ENCODE data around the gene UQCC2. TPM values are rescaled to one million over a fixed set of nuclear protein-coding genes. Genes with fewer than 3 reads are reported as not detected.

UQCC2 gene
- total and polyA plus RNA-seq, 8 donors, result 54.4 to 83.1 (median 61.0) TPM

DNA sequence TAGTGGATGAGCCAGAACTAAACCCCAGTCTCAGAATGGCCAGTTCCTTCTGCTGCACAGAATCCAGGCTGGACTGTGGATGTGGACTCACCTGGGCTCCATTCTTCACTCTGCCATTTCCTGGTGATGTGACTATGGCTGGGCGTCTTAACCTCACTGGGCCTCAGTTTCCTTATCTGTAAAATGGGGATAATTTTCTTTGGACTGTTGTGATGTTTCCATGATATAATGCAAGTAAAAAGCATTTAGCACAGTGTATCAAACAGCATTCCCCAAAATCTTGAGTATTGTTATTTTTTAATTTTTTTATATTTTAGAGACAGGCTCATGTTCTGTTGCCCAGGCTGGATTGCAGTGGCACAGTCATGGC, 41.1 kb upstream of the UQCC2 start:
- no peak for ATAC-seq
- intact Hi-C loops (cut with DNase I), result no loop called here
- H3K4me1 ChIP-seq, result no peaks in the 10 kb centered on the region
- no peak overlapping the region for H3K27ac ChIP-seq
- no peak for DNase-seq
- TF ChIP-seq, protein P1, sequence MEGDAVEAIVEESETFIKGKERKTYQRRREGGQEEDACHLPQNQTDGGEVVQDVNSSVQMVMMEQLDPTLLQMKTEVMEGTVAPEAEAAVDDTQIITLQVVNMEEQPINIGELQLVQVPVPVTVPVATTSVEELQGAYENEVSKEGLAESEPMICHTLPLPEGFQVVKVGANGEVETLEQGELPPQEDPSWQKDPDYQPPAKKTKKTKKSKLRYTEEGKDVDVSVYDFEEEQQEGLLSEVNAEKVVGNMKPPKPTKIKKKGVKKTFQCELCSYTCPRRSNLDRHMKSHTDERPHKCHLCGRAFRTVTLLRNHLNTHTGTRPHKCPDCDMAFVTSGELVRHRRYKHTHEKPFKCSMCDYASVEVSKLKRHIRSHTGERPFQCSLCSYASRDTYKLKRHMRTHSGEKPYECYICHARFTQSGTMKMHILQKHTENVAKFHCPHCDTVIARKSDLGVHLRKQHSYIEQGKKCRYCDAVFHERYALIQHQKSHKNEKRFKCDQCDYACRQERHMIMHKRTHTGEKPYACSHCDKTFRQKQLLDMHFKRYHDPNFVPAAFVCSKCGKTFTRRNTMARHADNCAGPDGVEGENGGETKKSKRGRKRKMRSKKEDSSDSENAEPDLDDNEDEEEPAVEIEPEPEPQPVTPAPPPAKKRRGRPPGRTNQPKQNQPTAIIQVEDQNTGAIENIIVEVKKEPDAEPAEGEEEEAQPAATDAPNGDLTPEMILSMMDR (IDR thresholded peaks at IDR 0.05), result no peak
- no peak overlapping the region for H3K4me3 ChIP-seq
- H3K27me3 ChIP-seq, result no peaks in the 10 kb centered on the region
- no peaks in the 10 kb centered on the region for H3K9me3 ChIP-seq
- no peaks in the 10 kb centered on the region for H3K36me3 ChIP-seq

DNA sequence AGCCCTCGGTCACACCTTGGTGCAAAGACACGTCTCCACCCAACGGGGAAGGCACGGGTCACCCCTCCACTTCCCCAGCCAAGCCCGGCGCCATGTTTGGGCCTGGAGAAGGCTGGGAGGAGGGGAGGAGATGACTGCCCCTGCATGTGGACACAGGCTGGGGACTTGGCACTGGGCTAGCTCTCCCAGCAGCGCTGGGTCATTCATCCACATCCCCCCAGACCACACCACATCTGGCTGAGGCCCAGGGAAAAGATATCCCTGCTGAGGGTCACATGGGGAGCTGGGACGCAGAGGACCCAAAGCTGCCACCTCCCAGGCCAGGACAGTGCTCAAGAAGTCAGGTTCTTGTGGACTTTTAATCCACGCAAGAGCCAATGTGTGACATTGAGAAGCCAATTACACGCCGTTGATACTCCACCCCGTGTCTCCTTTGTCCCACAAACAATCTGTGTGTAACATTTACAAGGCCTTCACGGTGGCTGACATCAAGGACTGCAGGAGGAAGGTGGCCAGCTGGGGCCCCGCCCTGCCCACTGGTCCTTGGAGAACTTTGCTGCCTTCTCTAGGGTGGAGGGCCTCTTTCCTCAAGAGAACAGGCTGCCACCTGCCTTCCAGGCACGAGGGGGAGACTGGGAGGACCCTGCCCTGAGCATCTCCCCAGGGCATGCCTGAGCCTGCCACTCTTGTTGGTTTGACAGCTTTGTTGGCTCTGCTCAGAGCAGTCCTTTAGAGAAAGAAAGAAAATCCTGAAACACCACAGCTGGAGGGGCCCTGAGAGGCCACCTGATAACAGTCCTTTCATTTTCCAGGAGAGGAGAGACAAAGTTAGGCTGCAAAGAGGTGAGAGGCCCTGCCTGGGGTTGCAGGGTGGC, 40.5 kb upstream of the UQCC2 start:
- Histone ChIP-seq H3K4me3 (no peak overlapping the region), H3K27ac (no peak overlapping the region), H3K9me3 (no peaks in the 10 kb centered on the region), H3K36me3 (no peaks in the 10 kb centered on the region), H3K4me1 (no peaks in the 10 kb centered on the region), H3K27me3 (no peaks in the 10 kb centered on the region)
- ATAC-seq, result no peak
- intact Hi-C loops (cut with DNase I), result no loop called here
- DNase-seq, result no peak
- TF ChIP-seq, protein P1 (IDR thresholded peaks at IDR 0.05), result no peak

- intact Hi-C loops (cut with DNase I), result no loop called here
- Histone ChIP-seq H3K27ac (no peak overlapping the region), H3K4me3 (no peak overlapping the region), H3K36me3 (no peaks in the 10 kb centered on the region), H3K4me1 (no peaks in the 10 kb centered on the region), H3K27me3 (no peaks in the 10 kb centered on the region), H3K9me3 (no peaks in the 10 kb centered on the region)
- ATAC-seq, result peak; percentile 24
- TF ChIP-seq, protein P1 (IDR thresholded peaks at IDR 0.05), result no peak
- peak in 1 of 4 donors; percentile 44 for DNase-seq
Measured at GRCh38 chr6:33750244-33750991, 38.9 kb upstream of the UQCC2 start.

DNA sequence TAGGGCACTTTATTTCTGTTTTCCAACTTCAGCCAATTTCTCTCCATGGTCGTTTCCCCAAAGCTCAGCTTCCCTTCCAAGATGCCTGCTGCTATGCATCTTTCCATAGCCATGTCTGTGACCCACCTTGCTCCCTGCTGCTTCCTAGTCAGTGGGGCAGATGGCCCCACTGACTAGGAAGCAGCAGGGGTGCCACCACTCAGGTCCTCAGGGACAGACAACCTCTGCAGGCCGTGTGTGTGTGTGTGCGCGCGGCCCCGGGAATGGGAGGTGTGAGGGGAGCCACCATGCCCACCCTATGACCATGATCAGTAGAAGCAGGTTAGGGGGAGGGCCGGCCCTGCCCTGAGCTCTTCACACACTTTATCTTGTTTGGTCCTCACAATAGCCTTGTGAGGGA, 37.9 kb upstream of the UQCC2 start:
- Histone ChIP-seq H3K4me3 (no peak overlapping the region), H3K27me3 (no peaks in the 10 kb centered on the region), H3K36me3 (no peaks in the 10 kb centered on the region), H3K4me1 (peaks cover 5% of the 10 kb centered on the region in 2 donors), H3K27ac (no peak overlapping the region), H3K9me3 (no peaks in the 10 kb centered on the region)
- TF ChIP-seq, protein P1 (IDR thresholded peaks at IDR 0.05), result no peak
- intact Hi-C loops (cut with DNase I), result no loop called here
- ATAC-seq, result no peak
- no peak for DNase-seq

GRCh38 chr6:33748841-33749240, 37.3 kb upstream of the UQCC2 start:
- DNase-seq (no peak), ATAC-seq (no peak)
- intact Hi-C loops (cut with DNase I), result no loop called here
- no peaks in the 10 kb centered on the region for H3K9me3 ChIP-seq
- TF ChIP-seq, protein P1 (IDR thresholded peaks at IDR 0.05), result no peak
- peaks cover 7 to 11% of the 10 kb centered on the region in 2 donors for H3K4me1 ChIP-seq
- H3K27me3 ChIP-seq, result no peaks in the 10 kb centered on the region
- no peak overlapping the region for H3K4me3 ChIP-seq
- H3K27ac ChIP-seq, result no peak overlapping the region
- H3K36me3 ChIP-seq, result no peaks in the 10 kb centered on the region

Data from left lung (tissue), 10 donors.